Activated T-cell treated with anti-CD3 and anti-CD28 coated beads for 24 hours (primary cell): Measurements from ENCODE around the gene NUP133.
"Not testable (repeated sequence)": the region's sequence is repeated elsewhere in the genome, so short reads cannot be mapped to it uniquely, and the experiment has no call there.

Experiments used
- DNase-seq: peaks from one replicate; pipeline ENCODE4 v3.0.0-alpha.2; 2020; ENCODE audit warnings: low read depth

The NUP133 gene

DNA sequence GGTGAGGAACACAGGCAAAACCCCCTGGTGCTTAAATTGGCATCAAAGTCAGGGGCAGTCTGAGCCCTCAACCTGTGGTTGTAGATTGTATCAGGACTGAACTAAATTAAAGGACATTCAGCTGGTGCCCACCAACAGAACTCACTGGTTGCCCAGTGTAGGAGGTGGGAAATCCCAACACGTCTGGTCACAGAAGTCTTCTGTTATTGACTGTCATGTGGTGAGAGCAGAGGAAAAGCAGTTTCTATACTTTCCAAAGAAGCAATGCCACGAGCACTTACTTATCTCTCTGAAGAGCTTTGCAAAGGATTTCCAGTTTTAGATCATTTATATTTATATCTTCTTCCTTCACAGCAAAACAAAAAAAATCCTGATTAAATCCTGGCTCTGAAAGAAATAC is 59.3 kb downstream of the NUP133 start:
- DNase-seq, result no peak

DNA sequence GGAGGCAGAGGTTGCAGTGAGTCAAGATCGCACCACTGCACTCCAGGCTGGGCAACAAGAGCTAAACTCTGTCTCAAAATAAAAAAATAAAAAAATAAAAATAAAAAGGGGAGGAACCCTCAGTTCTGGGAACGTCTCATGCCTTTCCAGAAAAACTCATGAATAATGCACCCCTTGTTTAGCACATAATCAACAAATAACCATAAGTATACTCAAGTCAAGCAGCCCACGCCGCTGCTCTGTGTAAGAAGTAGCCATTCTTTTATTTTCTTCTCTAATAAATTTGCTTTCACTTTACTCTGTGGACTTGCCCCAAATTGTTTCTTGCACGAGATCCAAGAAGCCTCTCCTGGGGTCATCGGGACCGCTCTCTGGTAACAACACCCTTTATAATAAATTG is 59.8 kb downstream of the NUP133 start:
- DNase-seq, result no peak

DNA sequence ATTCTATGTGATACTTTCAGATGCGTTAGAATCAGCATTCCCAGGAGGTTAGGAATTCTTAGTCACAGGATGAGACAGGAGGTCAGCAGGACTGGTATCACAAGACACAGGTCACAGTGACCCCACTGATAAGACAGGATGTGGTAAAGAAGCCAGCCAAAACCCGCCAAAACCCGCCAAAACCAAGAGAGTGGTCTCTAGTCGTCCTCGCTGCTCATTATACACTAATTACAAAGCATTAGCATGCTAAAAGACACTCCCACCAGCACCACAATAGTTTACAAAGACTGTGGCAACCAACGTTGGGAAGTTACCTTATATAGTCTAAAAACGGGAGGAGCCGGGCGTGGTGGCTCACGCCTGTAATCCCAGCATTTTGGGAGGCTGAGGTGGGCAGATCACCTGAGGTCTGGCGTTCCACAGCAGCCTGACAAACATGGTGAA is 60.3 kb downstream of the NUP133 start:
- no peak for DNase-seq

DNA sequence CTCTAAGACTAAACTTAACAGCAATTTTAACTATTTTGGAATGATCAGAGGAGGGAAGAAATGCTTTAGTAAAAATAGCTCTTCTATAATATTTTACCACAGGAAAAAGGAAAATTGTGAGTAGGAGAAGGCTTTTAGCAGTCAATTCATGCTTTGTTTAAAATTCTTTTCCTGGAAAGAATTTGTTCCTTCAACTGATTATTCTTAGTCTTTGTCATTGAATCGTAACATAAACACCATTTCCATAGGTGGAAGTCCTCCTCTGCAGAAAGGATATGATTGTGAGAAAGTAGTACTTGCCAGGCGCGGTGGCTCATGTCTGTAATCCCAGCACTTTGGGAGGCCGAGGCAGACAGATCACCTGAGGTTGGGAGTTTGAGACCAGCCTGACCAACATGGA is 62.3 kb downstream of the NUP133 start:
- DNase-seq, result no peak

DNA sequence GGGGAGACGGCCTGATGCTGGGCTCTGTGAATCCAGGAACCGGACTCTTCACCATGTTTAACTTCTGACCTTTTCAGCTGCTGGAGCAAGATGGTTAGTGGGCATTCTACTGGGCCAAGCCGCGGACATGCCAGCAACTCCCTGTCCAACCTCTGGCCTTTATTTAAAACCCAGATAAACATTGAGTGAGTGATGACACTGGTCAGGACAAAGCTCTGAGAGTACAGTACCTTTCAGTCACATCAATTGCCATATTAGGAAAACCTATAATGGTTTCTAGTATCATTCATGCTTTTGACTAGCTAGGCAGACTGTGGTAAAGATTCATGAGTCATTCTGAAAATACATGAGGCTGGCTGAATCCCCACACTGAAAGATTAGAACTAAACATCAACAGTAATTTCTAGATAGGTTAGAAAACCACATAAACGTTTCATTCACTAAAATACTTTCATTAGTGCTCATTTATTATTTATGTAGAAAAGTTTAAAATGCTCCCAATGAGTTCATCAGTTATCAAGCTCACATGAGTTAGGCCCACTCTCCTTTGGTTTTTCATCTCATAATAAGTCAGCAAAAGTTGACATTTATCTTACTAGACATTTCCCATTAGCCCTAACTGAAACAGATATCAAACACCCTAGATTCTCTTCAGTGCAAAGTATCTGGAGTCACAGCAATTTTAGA is 67.1 kb downstream of the NUP133 start:
- DNase-seq, result no peak

DNA sequence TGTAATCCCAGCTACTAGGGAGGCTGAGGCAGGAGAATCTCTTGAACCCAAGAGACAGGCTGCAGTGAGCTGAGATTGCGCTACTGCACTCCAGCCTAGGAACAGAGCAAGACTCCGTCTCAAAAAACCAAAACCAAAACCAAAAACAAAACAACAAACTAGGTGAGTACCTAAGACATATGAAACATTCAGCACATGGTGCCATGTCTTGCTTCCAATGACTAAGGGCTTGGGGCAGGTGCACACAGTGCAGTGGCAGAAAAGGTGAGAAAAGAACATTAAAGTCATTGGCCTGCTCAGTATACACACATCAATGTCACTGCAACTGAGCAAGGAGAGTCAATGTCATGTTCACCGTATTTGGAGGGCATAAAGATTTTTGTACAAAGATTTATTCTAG is 70.1 kb downstream of the NUP133 start:
- no peak for DNase-seq

DNA sequence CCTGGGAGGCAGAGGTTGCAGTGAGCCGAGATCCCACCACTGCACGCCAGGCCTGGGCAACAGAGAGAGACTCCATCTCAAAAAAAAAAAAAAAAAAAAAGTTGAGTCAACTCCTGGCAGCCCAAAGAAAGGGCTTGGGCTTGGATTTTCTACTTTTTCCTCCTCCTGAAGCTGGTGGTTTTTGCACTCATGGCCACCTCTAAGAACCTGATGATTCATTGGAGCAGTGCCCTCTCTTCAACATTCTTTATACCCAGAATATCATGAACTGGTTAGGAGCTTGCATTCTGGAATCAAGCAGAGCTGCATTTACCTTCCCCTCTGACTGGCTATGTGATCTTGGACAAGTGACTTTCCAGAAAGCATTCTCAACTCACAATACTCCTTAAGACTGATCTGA is 70.7 kb downstream of the NUP133 start:
- no peak for DNase-seq

DNA sequence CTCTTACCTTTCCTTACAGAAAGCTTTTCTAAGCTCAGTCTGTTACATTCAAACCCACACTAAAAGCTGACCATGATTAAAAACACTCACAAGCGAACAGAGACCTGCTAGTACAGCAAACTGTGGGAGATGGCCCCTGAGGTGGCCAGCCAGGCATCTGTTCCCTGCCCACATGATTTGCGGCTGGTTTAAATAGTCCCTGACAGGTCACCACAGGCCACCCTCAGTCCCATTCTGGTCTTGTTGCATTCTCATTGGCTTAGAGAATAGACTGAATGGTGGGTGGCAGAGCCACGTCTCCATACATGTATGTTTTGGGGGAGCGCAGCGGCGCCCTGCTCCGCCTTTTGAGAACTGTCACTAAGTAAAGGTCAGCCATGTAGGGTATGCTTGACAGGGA is 71.9 kb downstream of the NUP133 start:
- no peak for DNase-seq

DNA sequence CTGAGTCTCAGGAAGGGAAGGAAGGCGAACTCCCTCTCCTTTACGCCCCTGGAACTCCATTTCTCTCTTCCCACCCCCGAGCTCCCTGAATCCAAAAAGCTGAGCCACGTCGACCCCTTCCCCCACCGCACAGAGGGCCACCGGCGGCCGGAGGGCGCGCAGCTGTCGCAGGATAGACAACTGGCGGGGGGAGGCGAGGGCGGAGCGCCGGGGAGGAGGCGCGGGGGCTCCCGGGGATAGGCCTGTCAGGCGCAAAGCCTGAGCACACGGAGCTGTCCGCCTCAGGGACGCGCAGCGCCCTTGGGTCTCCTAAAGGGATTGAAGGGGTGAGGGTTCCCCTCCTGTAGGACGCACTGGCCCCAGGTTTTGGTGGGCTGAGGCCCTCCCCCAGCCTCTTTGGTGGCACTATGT is 73.5 kb downstream of the NUP133 start:
- no peak for DNase-seq

DNA sequence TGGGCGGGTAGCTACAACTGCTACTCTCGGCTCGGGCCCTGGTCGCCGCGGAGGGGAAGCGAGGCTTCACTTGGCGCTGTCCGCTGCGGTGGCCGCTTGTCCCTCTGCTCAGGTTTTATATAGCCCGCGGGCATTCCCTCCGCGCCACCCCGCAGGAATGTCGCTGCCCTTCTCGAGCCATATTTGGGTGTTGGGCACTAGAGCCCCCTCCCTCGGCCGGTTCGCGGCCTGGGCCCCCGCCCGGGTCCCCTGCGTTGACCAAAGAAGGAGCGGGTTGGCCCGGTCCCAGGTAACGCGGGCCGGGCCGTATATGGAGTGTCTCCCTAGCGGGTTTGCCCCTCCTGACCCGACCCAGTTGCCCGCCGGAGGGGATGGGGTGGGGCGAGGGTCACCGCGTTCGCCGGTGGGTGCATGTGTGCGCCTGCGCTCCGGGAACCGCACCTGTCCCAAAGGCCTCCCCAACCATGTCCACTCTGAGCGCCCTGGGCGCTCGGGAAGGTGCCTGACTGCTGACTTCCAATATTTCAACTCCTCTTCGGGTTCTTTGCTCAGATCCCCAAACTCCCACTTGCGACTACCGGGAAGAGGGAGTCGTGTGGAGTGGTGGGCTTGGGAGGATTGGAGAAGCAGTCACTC is 74.0 kb downstream of the NUP133 start, which contains the start of gene ACTA1:
Gene ACTA1 (minus strand): TSS at position 90 of the 636 bp plus-strand sequence. CDS start 979 bp downstream, outside the sequence.
- no peak for DNase-seq

DNA sequence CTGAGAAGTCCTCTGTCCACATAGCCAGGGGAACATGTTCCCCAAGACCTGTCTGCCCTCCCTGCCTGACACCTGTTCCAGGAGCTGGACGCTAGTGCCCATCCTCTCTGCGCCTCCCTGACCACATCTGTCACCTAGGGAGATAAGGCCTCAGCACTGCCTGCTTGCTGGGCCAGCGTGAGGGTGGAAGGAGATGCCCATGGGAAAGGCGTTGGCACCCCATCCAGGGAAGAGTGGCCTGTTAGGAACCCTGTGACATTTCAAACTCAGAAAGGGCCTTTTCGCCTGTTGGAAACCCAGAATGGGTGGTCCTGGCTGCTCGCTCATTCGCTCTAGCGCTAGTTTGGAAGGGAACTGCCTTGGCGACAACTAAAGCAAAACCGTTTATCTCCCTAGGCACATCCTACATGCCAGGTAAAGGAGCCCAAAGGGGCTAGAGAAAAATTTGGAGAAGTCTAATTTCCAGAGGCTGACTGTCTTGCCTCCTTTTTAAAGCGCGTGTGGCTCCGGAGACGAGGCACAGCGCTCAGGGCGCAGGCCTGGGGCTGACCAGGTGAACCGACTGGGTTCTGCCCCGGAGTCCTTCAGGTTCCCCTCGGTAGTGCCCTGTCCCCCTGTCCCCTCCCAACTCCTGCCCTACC is 74.7 kb downstream of the NUP133 start:
- DNase-seq, result no peak

DNA sequence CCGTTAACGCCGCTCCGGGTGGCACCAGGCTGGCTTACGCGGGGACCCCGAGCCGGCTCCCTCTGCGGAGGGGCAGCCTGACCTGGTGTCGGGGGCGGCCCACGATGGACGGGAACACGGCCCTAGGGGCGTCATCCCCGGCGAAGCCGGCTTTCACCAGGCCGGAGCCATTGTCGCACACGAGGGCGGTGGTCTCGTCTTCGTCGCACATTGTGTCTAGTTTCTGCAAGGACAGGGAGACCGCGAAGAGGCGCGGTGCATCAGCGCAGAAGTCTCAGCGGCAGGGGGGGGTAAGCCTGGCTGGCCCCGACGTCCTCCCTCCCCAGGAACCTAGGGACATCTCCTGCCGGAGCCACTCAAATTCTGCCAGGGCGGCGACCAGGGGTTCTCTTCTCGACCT is 75.2 kb downstream of the NUP133 start:
- no peak for DNase-seq

DNA sequence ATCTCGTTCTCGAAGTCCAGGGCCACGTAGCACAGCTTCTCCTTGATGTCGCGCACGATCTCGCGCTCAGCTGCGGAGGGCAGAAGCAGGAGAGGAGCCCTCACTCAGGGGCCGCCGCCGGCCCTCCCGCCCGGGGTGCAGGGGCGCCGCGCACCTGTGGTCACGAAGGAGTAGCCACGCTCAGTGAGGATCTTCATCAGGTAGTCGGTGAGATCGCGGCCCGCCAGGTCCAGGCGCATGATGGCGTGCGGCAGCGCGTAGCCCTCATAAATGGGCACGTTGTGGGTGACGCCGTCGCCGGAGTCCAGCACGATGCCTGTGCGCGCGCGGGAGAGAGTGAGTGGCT is 76.1 kb downstream of the NUP133 start:
- no peak for DNase-seq

DNA sequence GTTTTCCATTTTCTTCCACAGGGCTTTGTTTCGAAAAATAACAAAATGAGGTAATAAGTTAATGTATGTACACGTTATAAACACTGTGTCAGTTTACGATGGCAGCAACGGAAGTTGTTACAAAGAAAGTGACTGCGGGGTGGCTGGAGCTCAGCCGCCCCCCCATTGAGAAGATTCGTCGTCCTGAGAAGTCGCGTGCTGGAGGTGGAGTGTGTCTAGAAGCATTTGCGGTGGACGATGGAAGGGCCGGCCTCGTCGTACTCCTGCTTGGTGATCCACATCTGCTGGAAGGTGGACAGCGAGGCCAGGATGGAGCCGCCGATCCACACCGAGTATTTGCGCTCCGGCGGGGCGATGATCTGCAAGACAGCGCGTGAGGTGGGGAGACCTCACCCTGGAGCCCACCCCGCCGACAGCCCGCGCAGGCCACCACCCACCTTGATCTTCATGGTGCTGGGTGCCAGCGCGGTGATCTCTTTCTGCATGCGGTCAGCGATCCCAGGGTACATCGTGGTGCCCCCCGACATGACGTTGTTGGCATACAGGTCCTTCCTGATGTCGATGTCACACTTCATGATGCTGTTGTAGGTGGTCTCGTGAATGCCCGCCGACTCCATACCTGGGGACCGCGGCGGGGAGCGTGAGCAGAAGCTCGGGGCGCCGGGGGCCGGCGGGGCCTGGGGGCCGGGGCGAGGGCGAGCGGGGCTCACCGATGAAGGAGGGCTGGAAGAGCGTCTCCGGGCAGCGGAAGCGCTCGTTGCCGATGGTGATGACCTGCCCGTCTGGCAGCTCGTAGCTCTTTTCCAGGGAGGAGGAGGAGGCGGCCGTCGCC is 76.6 kb downstream of the NUP133 start:
- DNase-seq, result no peak

DNA sequence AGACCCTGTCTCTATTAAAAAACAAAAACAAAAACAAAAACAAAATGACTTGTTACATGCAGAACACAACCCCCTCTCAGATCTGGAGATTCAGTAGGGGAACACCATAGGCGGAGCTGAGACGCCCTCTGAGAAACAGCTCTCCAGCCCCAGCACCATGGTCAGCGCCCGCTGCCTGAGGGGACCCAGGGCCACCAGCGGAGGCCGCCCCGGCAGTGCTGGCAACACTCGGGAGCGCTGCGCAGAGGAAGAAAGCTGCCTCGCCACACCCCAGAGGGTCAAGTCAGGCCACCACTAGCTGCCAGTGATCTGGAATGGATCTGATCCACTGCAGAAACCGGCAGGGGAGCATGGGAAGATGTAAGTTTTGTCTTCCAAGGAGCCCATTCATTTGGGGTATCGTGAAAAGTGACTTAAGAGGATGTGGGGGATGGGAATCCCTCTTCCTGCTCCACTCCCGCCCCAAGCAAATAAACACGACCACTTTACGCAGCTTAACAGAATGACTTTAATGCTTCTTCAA is 77.3 kb downstream of the NUP133 start:
- DNase-seq, result peak; percentile 28

DNA sequence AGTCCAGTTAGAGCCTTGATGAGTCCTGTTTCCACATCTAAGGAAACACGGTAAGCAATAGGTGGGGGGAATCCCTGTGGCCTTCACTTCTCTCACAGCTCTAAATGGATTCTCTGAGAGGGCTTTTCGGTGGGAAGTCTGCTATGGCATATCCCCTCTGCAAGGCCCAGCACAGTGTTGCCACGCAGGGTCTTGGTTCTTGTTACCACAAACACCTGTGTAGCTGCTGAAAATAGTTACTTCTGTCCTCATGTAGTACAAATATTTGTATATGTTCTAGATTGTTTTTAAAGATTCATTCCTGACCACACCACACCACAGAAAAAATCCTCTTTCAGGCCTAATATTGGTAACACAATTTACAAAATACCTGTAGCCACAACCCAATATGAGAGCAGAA is 79.9 kb downstream of the NUP133 start:
- no peak for DNase-seq

DNA sequence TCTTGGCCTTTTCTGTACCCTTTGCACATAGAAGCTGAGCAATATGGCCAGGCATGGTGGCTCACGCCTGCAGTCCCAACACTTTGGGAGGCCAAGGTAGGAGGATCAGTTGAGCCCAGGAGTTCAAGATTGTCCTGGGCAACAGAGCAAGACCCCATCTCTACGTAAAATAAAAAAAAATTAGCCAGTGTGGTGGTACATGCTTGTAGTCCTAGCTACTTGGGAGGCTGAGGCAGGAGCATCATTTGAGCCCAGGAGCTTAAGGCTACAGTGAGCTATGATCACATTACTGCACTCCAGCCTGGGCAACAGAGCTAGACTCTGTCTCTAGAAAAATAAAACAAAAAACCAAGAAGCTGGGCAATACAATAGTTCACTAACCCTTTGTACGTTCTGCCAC is 80.6 kb downstream of the NUP133 start:
- no peak for DNase-seq

DNA sequence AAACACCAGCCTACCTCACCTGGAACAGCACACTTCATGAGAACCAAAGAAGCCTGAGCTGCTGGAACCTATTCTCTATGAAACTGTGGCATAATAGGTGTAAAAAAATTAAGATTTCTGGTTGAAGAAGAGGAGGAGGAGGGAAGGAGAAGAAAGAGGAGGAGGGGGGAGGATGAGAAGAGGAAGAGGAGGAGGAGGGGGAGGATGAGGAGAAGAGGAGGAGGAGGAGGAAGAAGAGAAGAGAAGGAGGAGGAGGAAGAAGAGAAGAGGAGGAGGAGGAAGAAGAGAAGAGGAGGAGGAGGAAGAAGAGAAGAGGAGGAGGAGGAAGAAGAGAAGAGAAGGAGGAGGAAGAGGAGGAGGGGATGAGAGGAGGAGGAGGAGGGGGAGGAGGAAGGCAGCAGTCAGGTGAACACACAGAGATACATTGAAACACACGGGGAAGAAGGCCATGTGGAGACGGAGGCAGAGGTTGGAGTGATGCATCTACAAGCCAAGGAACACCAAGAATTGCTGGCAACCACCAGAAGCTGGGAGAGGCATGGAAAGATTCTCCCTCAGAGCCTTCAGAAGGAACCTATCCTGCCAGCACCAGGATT is 82.5 kb downstream of the NUP133 start:
- DNase-seq, result no peak

DNA sequence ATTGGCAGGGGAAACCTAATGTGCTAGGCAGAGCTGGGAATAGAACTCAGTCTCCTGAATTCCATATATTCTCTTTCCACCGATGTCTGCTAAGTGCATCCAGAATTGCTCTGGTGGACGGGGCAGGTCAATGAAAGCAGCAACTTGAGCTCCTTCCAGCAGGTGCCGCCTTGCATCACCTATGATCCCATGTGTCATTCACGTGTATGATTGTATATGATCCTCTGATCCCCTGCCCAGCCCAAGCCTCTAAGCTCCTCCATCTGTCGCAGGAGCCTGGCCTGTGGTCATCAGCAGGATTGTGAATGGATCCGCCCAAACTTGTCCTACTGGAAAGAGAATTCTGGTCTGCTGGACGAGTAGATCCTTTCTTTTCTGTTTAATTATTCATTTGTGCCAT is 87.4 kb downstream of the NUP133 start:
- no peak for DNase-seq

DNA sequence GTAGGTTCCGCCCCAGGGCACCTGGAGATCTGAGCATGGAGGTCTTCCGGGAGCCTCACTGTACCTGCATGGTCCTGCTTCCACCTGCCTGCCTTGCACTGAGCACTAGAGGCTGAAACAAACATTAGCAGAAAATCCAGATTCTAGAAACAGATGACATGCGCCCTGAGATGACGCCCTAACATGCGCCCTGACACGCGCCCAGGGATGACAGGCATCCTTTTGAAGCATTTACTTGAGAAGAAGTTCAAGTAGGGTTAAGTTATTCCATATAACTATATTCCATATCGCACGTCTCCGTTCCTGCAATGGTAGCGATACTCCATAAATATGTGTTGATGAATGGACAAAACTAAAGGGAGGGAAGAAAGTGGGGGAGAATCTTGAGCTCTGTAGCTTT is 87.9 kb downstream of the NUP133 start:
- no peak for DNase-seq

DNA sequence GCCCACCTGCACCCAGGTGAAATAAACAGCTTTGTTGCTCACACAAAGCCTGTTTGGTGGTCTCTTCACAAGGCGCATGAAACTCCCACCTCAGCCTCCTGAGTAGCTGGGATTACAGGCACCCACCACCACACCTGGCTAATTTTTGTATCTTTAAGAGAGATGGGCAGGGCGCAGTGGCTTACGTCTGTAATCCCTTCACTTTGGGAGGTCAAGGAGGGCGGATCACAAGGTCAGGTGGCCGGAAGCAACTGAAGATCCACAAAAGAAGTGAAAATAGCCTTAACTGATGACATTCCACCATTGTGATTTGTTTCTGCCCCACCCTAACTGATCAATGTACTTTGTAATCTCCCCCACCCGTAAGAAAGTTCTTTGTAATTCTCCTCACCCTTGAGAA is 89.6 kb downstream of the NUP133 start:
- not testable (repeated sequence) for DNase-seq

DNA sequence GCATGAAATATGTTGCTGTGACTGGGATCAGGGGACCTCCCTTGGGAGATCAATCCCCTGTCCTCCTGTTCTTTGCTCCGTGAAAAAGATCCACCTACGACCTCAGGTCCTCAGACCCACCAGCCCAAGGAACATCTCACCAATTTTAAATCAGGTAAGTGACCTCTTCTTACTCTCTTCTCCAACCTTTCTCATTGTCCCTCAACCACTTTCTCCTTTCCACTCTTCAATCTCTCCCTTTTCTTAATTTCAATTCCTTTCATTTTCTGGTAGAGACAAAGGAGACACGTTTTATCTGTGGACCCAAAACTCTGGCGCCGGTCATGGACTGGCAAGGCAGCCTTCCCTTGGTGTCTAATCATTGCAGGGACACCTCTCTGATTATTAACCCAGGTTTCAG is 95.3 kb downstream of the NUP133 start:
- DNase-seq, result not testable (repeated sequence)
